GM19193 (cell line): ENCODE results near the gene SPAG17.

ENCODE experiments used
- POLR2A ChIP-seq: IDR thresholded peaks from 4 replicates; pipeline ENCODE4 v1.6.1; 2011; ENCODE audit not compliant: insufficient read depth, insufficient read length; ENCODE audit errors: extremely low read depth

SPAG17 gene

DNA sequence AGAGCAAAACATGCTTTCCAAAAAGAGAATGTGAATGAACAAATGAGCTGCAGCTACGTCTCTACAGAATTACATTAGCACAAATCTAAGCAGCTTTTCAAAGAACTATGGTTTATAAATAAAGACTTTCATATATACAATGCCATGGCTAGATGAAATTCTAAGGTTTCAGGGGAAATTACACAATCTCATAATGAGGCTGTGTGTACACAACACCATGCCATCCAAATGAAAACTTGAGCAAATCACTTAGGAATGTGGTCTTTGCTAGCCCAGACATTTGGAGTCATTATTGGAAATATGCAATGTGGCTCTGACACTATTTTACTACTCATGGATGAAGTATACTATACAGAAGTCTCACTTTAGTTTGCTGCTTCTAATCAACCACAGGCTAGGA, 37.5 kb downstream of the SPAG17 start:
- no peak for TF ChIP-seq POLR2A

DNA sequence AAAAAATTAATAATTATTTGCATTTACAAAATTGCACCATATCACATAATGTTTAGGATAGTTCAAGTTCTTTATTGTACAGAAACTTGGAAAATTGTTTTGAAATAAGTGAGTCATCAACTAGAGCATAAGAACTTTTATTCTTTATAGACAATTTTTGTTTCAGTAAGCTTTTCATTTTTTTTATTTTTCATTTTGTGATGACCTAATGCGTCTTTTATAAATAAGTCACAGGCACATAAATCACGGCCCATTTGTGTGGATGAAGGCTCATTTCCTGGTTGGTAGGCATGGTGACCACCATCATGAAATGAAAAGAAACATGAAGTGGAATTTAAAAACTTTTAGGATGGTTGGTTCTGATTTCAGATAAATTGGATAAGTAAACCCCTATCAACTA, 39.3 kb downstream of the SPAG17 start:
- TF ChIP-seq POLR2A, result no peak

DNA sequence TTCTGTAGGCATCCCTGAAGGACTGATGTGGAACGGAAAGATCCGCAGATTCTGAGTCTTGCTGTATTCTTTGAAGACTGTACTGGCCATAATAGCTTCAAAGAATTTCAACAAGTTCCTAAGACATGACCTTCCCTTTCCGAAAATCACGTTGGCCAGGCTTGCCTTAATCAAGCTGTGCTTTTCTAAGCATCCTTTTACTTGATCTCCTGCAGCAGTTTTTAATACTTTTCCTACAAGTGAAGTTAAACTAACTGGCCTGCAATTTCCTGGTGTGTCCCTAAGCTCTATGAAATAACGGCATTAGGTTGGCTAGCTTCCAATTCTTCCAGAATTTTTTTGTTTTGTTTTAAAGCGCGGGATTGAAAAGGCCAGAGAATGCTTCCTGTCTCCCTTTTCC, 40.3 kb downstream of the SPAG17 start:
- TF ChIP-seq POLR2A, result no peak

DNA sequence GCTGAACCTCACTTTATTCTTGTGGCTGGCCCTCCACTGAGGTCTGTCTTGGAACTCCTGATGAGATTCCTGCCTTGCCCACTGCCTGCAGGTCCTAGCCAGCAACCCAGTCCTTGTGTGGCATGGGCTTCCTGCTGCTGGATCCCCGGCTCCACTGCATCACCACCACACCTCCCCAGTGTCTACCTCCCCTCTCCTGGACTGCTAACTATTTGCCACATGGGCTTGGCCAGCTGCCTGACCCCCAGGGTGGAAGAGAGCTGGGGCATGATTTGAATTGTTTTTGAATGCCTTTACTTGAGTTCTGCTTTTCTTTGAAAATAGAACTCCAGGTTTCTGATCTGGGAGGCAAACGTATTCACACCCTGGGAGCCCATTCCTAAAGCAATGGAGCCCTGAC, 41.2 kb downstream of the SPAG17 start:
- TF ChIP-seq POLR2A, result no peak

DNA sequence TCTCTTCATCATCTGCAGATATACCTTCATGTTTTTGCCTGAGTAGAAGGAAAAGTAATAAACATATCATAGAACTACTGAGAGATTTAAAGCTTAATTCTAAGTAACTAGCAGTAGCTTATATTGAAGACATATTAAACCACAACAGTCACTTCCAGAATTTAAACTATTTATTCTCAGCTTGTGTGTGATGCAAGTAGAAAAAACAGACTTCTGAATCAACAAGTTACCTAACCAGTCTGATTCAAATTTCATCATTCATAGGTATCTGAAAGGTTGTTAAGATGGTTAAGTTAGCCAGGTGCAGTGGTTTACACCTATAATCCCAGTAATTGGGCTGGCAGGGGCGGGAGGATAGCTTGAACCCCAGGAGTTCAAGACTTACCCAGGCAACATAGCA, 41.9 kb downstream of the SPAG17 start:
- no peak for TF ChIP-seq POLR2A

DNA sequence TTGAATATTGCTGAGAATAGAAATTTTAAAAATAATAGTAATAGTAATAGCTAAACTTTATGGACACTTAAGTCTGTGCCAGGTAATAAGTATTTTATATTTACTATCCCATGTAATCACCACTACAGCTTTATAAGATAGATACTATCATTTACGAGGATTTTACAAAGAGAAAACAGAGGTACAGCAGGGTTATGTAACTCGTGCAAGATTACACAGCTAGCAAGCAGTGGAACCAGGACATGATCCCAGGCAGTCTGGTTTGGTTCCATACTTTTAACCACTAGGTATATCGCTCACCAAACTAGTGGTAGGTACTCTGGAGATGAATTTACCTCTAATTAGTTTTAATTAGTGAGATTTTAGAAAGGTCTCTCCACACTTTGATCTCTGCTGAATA, 42.5 kb downstream of the SPAG17 start:
- no peak for TF ChIP-seq POLR2A

DNA sequence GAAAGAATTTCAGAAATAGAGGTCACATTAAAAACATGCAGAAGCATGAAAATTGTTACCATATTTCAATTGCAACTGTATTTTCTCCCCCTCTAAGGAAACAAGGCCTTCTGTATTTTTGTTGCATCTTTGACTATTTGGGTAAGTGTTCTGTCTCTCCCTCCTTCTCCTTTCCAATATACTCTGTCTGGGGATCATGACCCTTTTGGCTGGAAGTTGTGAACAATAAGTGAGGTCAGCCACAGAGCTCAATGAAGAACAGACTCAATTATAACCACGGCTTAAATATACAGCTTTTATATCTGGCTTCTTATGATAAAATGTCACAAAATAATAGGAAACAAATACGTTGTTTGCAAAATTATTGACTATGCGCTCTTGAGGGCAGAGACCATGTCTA, 47.1 kb downstream of the SPAG17 start:
- TF ChIP-seq POLR2A, result no peak

DNA sequence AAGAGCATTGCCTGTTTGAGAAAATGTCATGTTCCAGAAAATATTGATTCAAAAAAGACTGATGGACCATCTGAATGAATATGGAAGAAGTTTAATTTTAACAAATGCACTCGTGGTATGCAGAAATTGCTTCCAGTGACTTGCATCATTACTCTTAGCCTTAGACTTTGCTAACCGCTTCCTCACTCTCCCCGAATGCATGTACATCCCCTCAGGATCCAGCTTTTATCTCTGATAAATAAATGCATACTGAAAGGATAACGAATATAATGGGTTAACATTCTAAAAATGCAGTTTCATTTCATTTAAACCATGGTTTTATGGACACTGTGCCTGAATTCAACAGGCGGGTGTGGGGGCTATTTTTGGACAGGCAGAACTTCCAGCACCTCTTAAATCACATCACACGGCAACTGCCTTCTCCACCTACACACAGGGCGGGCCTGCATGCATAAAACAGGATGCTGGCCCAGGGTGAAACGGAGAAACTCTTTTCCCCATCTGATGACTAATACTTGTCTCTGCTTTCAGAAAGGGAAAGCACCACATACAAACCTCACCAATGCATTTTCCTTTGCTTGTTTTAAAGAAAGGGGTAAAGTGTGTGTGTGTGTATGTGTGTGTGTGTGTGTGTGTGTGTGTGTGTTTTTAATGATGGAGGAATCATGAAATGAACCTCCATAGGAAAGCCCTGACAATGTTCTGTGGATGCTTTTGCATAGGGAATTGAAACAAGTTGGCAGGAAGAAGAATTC, 48.7 kb downstream of the SPAG17 start:
- no peak for TF ChIP-seq POLR2A

DNA sequence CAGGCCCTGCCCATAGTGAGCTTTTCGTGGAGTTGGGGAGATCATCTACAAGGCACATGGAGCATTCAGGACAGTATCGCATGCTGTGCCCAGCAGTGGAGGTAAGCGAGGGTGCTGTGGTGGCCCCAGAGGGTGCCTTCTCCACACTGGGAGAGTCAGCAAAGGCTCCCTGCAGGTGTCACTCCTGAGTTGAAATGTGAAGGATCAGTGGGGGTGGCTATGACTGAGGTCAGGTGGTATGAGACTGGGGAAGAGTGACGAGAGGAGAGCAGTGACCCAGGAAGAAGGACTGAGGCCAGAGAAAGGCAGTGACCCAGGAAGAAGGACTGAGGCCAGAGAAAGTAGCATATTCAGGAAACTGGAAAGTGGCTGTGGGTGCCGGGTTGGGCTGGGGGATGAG, 53.0 kb downstream of the SPAG17 start:
- no peak for TF ChIP-seq POLR2A

DNA sequence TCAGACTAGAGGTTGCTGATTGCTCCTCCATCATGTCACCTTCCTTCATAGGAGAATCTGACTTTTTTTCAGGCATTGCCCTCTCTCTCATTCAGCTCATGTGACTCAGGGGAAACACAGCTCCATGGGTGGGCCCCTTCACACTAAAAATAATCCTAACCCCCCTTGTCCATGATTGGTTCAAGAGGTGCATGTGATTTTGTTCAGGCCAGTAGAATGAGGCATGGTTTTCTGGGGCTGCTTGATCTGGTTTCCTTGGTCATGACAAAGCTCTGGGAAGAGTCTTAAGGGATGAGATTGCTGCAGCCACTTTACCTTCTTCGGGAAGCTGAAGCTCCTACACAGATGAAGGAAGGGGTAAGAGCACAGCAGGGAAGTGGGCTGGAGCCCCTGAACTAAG, 56.3 kb downstream of the SPAG17 start:
- TF ChIP-seq POLR2A, result no peak

DNA sequence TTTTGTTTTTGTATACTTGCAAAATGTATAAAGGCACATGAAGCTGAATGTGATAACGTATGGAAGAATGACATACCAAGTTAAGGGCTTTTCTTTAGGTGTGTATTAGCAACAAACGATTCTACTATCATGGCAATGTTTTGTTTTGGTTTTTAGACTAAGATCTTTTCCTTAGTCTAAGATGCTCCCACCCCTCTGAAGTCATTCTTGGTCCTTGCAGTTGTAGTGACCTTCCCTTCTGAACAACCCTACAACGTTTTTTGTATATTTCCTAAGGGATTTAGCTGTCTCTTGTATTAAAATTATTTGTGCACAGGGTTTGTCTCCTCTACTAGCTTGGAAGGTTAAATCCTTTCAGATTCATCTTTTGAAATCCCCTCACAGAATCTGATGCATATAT, 61.0 kb downstream of the SPAG17 start:
- TF ChIP-seq POLR2A, result no peak

DNA sequence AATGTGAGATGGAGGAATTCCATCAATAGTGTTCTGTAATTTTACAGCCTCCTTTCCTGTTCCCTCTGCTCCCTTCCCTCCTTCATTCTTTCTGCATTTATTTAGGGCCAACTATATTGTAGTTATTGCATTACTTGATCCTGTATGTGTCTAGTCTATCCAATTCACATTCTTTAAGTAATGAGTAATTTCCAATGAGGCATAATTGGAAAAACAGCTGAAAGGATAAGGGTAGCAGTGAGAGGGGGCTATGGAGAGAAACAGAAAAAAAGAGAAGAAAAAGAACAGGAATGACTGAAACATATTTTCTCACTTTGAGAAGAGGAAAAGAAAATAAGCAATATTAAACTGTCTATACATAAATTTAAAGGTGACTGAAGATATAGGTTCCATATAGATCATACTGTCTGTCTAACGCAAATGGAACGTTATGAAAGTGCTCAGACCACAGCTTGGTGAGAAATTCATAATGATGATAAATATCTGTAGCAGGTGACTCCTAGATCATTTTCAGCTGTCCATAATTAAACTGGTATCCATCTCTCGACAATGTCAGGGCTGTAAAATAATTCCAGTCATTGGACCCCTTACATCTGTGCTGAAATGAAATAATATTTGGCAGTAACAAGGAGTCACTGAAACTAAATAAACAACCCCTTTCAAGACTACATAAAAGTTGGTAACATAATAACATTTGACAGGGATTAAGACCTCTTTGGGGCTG, 61.8 kb downstream of the SPAG17 start:
- no peak for TF ChIP-seq POLR2A

DNA sequence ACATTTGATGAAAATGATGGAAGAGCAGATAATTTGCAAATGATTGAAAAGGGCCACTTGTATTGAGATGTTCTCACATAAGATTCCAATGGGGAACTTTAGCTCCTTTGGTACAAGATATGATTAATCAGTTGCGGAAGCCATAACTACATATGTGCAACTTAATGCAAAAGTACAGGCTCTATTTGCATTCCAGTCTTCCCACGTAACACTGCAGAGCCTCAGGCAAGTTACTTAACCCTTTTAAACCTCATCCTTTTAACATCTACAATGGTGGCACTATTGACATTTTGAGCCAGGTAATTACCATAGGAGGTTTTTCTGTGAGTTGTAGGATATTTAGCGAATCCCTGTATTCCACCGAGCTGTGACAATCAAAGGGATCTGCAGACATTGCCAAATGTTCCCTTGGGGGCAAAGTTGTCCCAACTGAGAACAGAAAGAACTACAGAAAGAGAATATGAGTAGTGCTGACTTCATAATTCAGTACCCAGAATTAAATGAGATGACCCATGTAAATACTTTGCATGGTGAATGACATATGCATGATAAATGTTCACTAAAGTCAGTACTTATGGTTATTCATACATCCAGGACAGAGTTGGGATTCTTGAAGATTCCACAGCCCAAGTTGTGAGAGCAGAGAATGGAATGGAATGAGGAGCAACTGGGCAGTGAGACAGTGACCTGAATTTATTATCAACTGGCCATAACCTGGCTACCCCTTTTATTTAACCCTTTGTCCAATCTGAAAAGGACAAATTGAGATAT, 62.6 kb downstream of the SPAG17 start:
- no peak for TF ChIP-seq POLR2A

DNA sequence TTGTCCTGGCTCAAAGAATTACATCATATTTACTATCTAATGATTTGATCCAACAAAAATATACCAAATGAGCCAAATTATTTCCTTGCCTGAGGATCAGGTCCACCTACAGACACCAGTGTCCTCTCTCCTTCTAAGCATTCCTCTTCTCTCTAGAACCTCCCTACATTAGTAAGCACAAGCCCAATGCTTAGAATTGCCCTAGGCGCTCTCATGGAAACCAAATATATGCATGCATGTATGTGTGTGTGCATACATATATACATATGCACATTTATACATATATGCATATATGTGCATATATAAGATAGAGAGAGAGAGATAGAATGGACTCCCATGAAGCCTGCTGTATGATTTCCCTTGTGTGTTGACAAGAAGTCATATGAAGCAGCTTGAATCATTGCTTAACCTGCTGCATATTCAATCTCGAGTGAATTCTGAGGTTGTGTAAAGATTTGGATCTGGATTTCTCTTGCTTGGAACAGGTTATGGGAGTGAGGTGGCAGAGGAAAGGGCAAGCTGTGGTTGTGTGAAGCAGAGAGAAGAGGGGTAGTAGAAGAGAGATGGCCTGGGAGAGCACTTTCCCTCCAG, 66.1 kb downstream of the SPAG17 start:
- TF ChIP-seq POLR2A, result no peak

DNA sequence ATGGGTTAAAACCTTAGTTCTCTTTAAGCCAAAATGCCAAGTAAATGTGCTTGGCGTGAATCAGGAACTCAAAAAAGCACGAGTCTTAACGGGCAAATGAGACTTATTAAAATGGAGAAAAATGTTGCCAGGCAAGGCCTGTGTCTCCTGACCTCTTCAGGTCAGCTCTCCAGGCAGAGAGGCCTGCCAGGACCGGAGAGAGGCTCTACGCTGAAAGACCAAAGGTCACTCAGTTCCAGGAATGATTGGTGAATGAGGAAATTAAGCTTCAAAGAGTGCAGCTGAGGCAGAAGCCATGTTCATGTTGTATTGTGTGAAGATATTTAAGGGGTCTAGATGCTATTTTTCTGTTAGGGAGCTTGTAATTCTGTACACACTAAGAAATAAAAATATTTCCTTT, 66.6 kb downstream of the SPAG17 start:
- TF ChIP-seq POLR2A, result no peak
